ENCODE data around the gene PPP1R15B. TPM values are rescaled to one million over a fixed set of nuclear protein-coding genes. Genes with fewer than 3 reads are reported as not detected.
A peak's percentile ranks its signal among the peaks of the same experiment; 100 is the strongest.

Gene PPP1R15B
- total RNA-seq, 4 donors from 2014 or later = 33.8 to 90.5 (median 72.3) TPM

- peak in 2 of 3 donors; percentile 91 to 94 for DNase-seq
- Histone ChIP-seq H3K9me3 (no peaks in the 10 kb centered on the region), H3K36me3 (peaks cover 0 to 42% (median 0%) of the 10 kb centered on the region in 3 donors), H3K27ac (peak overlapping the region in 3 of 4 donors; percentile 83 to 96 (median 88)), H3K4me1 (peaks cover 4 to 60% (median 23%) of the 10 kb centered on the region in 4 donors), H3K4me3 (peak overlapping the region in 2 of 4 donors; percentile 21 to 24), H3K27me3 (no peaks in the 10 kb centered on the region)
- peak in 2 of 6 experiments; percentile 10 to 27 for TF ChIP-seq CTCF (IDR thresholded peaks at IDR 0.05)
- TF ChIP-seq POLR2A (IDR thresholded peaks at IDR 0.05) = peak; percentile 86 to 91
These were observed 39.0 kb upstream of the PPP1R15B start for GRCh38 chr1:204450461-204451257.

DNA sequence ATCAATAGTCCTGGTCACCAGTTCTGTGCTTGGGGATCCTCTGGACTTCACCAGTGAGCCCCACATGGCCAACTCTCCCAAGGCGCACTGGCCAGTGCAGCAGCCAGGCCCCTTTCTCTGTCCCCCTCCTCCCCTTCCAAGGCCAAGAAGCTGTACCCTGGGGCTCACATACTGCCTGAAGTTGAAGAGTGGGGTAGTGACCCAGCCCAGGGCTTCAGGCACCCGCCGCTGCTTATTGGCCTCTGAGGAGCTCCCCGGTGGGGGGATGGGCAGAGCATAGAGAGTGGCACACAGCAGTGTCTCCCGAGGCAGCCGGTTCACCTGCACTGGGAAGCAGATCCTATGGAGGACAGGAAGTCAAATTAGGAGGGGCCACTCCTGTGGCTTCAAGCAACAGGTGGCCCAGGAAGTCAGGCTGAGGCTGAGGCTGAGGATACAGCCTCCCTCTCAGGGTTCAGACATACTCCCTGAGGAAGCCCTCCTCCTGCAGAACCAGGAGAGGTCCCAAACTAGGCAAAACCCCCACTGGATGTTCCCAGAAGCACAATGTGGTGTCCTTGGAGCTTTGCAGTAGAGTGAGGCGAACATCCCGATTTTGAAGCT is 38.2 kb upstream of the PPP1R15B start:
- no peaks in the 10 kb centered on the region for H3K27me3 ChIP-seq
- H3K36me3 ChIP-seq = peaks cover 0 to 43% (median 0%) of the 10 kb centered on the region in 3 donors
- H3K4me3 ChIP-seq = peak overlapping the region in 2 of 4 donors; percentile 21 to 24
- H3K27ac ChIP-seq = peak overlapping the region; percentile 21 to 96 (median 86)
- TF ChIP-seq POLR2A (IDR thresholded peaks at IDR 0.05) (no peak), CTCF (IDR thresholded peaks at IDR 0.05) (no peak)
- H3K9me3 ChIP-seq = no peaks in the 10 kb centered on the region
- peaks cover 4 to 60% (median 23%) of the 10 kb centered on the region in 4 donors for H3K4me1 ChIP-seq
- no peak for DNase-seq

- Histone ChIP-seq H3K27me3 (no peaks in the 10 kb centered on the region), H3K27ac (peak overlapping the region in 3 of 4 donors; percentile 83 to 96 (median 88)), H3K4me3 (no peak overlapping the region), H3K9me3 (no peaks in the 10 kb centered on the region), H3K36me3 (peaks cover 0 to 44% (median 0%) of the 10 kb centered on the region in 3 donors), H3K4me1 (peaks cover 4 to 60% (median 23%) of the 10 kb centered on the region in 4 donors)
- TF ChIP-seq CTCF (IDR thresholded peaks at IDR 0.05) (no peak), POLR2A (IDR thresholded peaks at IDR 0.05) (no peak)
- DNase-seq = no peak
These were observed 37.5 kb upstream of the PPP1R15B start for GRCh38 chr1:204448991-204449677.

GRCh38 chr1:204448344-204448964 is 36.8 kb upstream of the PPP1R15B start:
- Histone ChIP-seq H3K27ac (peak overlapping the region in 3 of 4 donors; percentile 83 to 96 (median 88)), H3K36me3 (peaks cover 0 to 47% (median 0%) of the 10 kb centered on the region in 3 donors), H3K4me1 (peaks cover 4 to 60% (median 21%) of the 10 kb centered on the region in 4 donors), H3K27me3 (no peaks in the 10 kb centered on the region), H3K4me3 (no peak overlapping the region), H3K9me3 (no peaks in the 10 kb centered on the region)
- DNase-seq = peak in 2 of 3 donors; percentile 85 to 92
- TF ChIP-seq POLR2A (IDR thresholded peaks at IDR 0.05) = peak in 1 of 2 donors; percentile 57
- no peak for TF ChIP-seq CTCF (IDR thresholded peaks at IDR 0.05)

DNA sequence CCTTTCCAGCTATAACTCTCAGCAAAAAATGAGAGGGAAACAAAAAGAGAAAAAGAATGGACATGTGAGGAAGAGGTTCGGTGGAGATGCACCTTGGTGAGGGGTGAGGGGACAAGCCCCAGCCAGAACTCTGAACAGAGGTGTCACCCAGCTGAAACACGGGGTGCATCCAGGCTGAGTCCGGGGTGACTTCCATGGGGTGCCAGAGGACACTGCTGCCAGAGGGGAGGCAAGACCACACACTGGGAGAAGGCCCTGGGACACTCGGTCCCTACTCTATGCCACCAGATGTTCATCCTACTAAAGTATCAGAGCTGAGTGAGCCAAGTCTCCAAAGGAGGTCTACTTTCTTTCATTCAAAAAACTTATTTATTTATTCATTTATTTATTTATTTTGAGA is 36.1 kb upstream of the PPP1R15B start:
- Histone ChIP-seq H3K9me3 (no peaks in the 10 kb centered on the region), H3K4me3 (no peak overlapping the region), H3K36me3 (peaks cover 0 to 54% (median 0%) of the 10 kb centered on the region in 3 donors), H3K4me1 (peaks cover 4 to 55% (median 14%) of the 10 kb centered on the region in 4 donors), H3K27me3 (no peaks in the 10 kb centered on the region), H3K27ac (peak overlapping the region in 3 of 4 donors; percentile 13 to 91 (median 88))
- TF ChIP-seq POLR2A (IDR thresholded peaks at IDR 0.05) = no peak
- TF ChIP-seq CTCF (IDR thresholded peaks at IDR 0.05) = no peak
- DNase-seq = no peak
